Endothelial cell of umbilical vein (primary cell): Measurements from ENCODE around the gene CRY2. TPM values are rescaled to one million over a fixed set of nuclear protein-coding genes. Genes with fewer than 3 reads are reported as not detected.
"Not testable (repeated sequence)": the region's sequence is repeated elsewhere in the genome, so short reads cannot be mapped to it uniquely, and the experiment has no call there.

Experiments
- BruUV-seq: library from RNA; stranded (reverse); fragments of 400-500 nt; replicated peaks from 2 replicates; lab custom pipeline; 2021; lab: Mats Ljungman, UMichigan
- CTCF ChIA-PET: fragments of 300-600, 350-600 bp; sonication (Branson Sonifier 250); formaldehyde crosslinking; loops from one replicate; lab custom pipeline; 2021; ENCODE audit warnings: antibody characterized with exemption, inconsistent platforms; lab: Charles Lee
- POLR2A ChIA-PET: fragments of 300-600, 350-600 bp; sonication (Branson Sonifier 250); formaldehyde crosslinking; loops from one replicate; lab custom pipeline; 2021; ENCODE audit warnings: antibody characterized with exemption, inconsistent platforms; lab: Charles Lee
- DNase-seq: peaks from one replicate; pipeline ENCODE4 v3.0.0-alpha.2; 2011; ENCODE audit warnings: low read depth, low spot score
- FAIRE-seq: peaks from 2 replicates; lab custom pipeline; 2011; peaks lifted over from hg19 to GRCh38; lab: Jason Lieb, UNC
- H2AFZ ChIP-seq: 2 replicates; pipeline ENCODE4 v1.6.0; 2012; ENCODE audit warnings: low read depth, low read length, control low read depth, inconsistent platforms
- H3K27ac ChIP-seq: 2 replicates; pipeline ENCODE4 v1.5.1; 2011; ENCODE audit warnings: low read depth, mild to moderate bottlenecking, control low read depth, low read length, moderate library complexity; ENCODE audit not compliant: insufficient read depth
- H3K27me3 ChIP-seq, 2 experiments: 2 replicates each; pipeline versions ENCODE4 v1.6.0 to v1.6.1; 2011; ENCODE audit warnings: low read length in 2 of 2, mixed read lengths in 1 of 2; ENCODE audit not compliant: control insufficient read depth in 2 of 2, insufficient read depth in 2 of 2
- H3K36me3 ChIP-seq, 2 experiments: 2 replicates in 1 of 2; 3 replicates in 1 of 2; pipeline ENCODE4 v1.5.1; 2011; ENCODE audit warnings: low read length in 2 of 2, mild to moderate bottlenecking in 1 of 2, moderate library complexity in 1 of 2; ENCODE audit not compliant: control insufficient read depth in 2 of 2, insufficient read depth in 2 of 2; ENCODE audit errors: extremely low read depth in 1 of 2
- H3K4me1 ChIP-seq: 3 replicates; pipeline ENCODE4 v1.5.1; 2011; ENCODE audit warnings: mild to moderate bottlenecking, low read length; ENCODE audit not compliant: control insufficient read depth, insufficient read depth; ENCODE audit errors: extremely low read depth
- H3K4me2 ChIP-seq: 2 replicates; pipeline ENCODE4 v1.6.1; 2011; ENCODE audit warnings: low read length, control low read depth, mixed read lengths; ENCODE audit not compliant: insufficient read depth
- H3K4me3 ChIP-seq, 3 experiments: fragments of 200-600 bp in 1 of 3; sonication (generic), shearing (Covaris generic) in 1 of 3; replicated peaks in 1 of 3; 2 replicates each; pipeline ENCODE4 v1.5.1; 2011 to 2016; ENCODE audit warnings: control low read depth in 3 of 3, low read length in 3 of 3, mild to moderate bottlenecking in 2 of 3, inconsistent platforms in 1 of 3, low read depth in 1 of 3, moderate library complexity in 1 of 3; ENCODE audit not compliant: insufficient read depth in 1 of 3
- H3K79me2 ChIP-seq: 2 replicates; pipeline ENCODE4 v1.6.0; 2012; ENCODE audit warnings: low read length, inconsistent platforms; ENCODE audit not compliant: control insufficient read depth, insufficient read depth
- H3K9ac ChIP-seq: replicated peaks from 2 replicates; pipeline ENCODE3; 2011; ENCODE audit warnings: low read length, control low read depth; ENCODE audit not compliant: insufficient read depth; ENCODE audit errors: extremely low read depth
- H3K9me1 ChIP-seq: replicated peaks from 3 replicates; pipeline ENCODE4 v1.6.0; 2011; ENCODE audit warnings: mild to moderate bottlenecking, low read length; ENCODE audit not compliant: control insufficient read depth, insufficient read depth; ENCODE audit errors: extremely low read depth
- H3K9me3 ChIP-seq: replicated peaks from 2 replicates; pipeline ENCODE4 v1.5.1; 2012; ENCODE audit warnings: low read length, inconsistent platforms; ENCODE audit not compliant: control insufficient read depth, insufficient read depth
- H4K20me1 ChIP-seq: replicated peaks from 2 replicates; pipeline ENCODE3; 2011; ENCODE audit warnings: mild to moderate bottlenecking, low read length; ENCODE audit not compliant: control insufficient read depth, insufficient read depth; ENCODE audit errors: extremely low read depth
- EZH2 ChIP-seq: IDR thresholded peaks from 2 replicates; pipeline ENCODE4 v1.6.1; 2012; ENCODE audit warnings: borderline replicate concordance, low read depth, mild to moderate bottlenecking, moderate library complexity, low read length, inconsistent platforms; ENCODE audit not compliant: severe bottlenecking
- FOS ChIP-seq: IDR thresholded peaks from 2 replicates; pipeline ENCODE4 v1.6.1; 2011; ENCODE audit warnings: mild to moderate bottlenecking, low read length, moderate library complexity, borderline replicate concordance; ENCODE audit not compliant: insufficient read depth
- MAX ChIP-seq: IDR thresholded peaks from 2 replicates; pipeline ENCODE4 v1.6.1; 2011; ENCODE audit not compliant: insufficient read depth, insufficient read length
- MYC ChIP-seq: IDR thresholded peaks from one replicate; pipeline ENCODE4 v1.6.1; 2011; ENCODE audit warnings: mild to moderate bottlenecking, low read depth, low read length
- POLR2A ChIP-seq: IDR thresholded peaks from 2 replicates; pipeline ENCODE4 v1.6.1; 2012; ENCODE audit warnings: low read depth, mild to moderate bottlenecking, control low read depth, low read length
- dilution Hi-C: fragments of 300-500 bp; cut with MboI; formaldehyde crosslinking; loops from one replicate; pipeline ENCODE4 v1.15.0; 2019; ENCODE audit warnings: low sequenced_read_pairs; ENCODE audit not compliant: extremely low pct_ligation_motif_present
- intact Hi-C: fragments of 100-400 bp; cut with micrococcal nuclease; formaldehyde crosslinking; loops from one replicate; pipeline ENCODE4 v1.10.0; 2022
- polyA plus RNA-seq, 4 experiments: library from polyadenylated mRNA; depleted of rRNA in 3 of 4; stranded (reverse) in 3 of 4; unstranded in 1 of 4; fragments of >200 nt; gene quantifications; 2 replicates each; pipeline versions ENCODE4 v1.2.1 to v1.2.3, GENCODE V29; 2011 to 2012; ENCODE audit warnings: missing spikeins in 1 of 4
- total RNA-seq: library from RNA; stranded (reverse); gene quantifications from 2 replicates; pipeline ENCODE4 v1.2.3, GENCODE V29; 2021
- TF ChIP-seq, protein P1 (sequence below), 2 donors: IDR thresholded peaks; 1 replicate in 1 of 2; 2 replicates in 1 of 2; pipeline ENCODE4 v1.5.1; 2011; ENCODE audit warnings: low read length in 2 of 2, mild to moderate bottlenecking in 2 of 2, moderate library complexity in 2 of 2, control low read depth in 1 of 2, inconsistent platforms in 1 of 2, low read depth in 1 of 2; ENCODE audit not compliant: insufficient read depth in 1 of 2; ENCODE audit errors: extremely low read depth in 1 of 2

CRY2 gene
- total and polyA plus RNA-seq, 2 donors (not counting 3 experiments of a cell fraction or from before 2014, with no cell fraction given), result 7.7 to 11.7 TPM

DNA sequence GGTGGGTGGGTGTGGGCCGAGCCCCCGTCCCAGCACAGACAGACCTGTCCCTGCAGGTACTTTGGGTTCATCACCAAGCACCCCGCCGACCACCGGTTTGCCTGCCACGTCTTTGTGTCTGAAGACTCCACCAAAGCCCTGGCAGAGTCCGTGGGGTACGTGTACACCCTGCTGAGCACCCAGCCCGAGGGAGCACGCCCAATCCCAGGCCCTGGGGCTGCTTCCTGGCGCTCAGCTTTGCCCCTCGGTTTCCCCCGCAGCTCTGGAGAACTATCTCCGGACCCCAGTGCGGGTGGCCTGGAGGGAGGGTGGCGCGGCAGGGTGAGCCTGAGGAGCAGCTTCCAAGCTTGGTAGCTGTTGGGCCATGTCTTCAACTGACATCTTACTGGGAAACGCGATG, 57.8 kb downstream of the CRY2 start:
- H3K79me2 ChIP-seq, result no peaks in the 10 kb centered on the region
- no peak overlapping the region for H2AFZ ChIP-seq
- H3K27me3 ChIP-seq, result peaks cover 2 to 4% of the 10 kb centered on the region in 2 experiments
- no TSS peak for BruUV-seq
- FAIRE-seq, result no peak
- H3K4me2 ChIP-seq, result no peak overlapping the region
- H3K36me3 ChIP-seq, result peaks cover 0 to 9% of the 10 kb centered on the region in 2 experiments
- H3K4me3 ChIP-seq, result no peak overlapping the region
- peaks cover 5% of the 10 kb centered on the region for H3K4me1 ChIP-seq
- H3K9me3 ChIP-seq, result no peaks in the 10 kb centered on the region
- intact Hi-C loops (no loop called here), dilution Hi-C loops (no loop called here)
- no peaks in the 10 kb centered on the region for H3K9me1 ChIP-seq
- no peaks in the 10 kb centered on the region for H4K20me1 ChIP-seq
- TF ChIP-seq MYC, result no peak
- TF ChIP-seq, protein P1, sequence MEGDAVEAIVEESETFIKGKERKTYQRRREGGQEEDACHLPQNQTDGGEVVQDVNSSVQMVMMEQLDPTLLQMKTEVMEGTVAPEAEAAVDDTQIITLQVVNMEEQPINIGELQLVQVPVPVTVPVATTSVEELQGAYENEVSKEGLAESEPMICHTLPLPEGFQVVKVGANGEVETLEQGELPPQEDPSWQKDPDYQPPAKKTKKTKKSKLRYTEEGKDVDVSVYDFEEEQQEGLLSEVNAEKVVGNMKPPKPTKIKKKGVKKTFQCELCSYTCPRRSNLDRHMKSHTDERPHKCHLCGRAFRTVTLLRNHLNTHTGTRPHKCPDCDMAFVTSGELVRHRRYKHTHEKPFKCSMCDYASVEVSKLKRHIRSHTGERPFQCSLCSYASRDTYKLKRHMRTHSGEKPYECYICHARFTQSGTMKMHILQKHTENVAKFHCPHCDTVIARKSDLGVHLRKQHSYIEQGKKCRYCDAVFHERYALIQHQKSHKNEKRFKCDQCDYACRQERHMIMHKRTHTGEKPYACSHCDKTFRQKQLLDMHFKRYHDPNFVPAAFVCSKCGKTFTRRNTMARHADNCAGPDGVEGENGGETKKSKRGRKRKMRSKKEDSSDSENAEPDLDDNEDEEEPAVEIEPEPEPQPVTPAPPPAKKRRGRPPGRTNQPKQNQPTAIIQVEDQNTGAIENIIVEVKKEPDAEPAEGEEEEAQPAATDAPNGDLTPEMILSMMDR (IDR thresholded peaks at IDR 0.05; ENCODE audit: extremely low read depth in 1 of 2, insufficient read depth in 1 of 2, low read depth in 1 of 2, low read length in 2 of 2), result no peak
- TF ChIP-seq POLR2A, result no peak
- no peak for TF ChIP-seq FOS
- no peak for TF ChIP-seq MAX
- TF ChIP-seq EZH2, result no peak
- no peak overlapping the region for H3K27ac ChIP-seq
- no peak for DNase-seq
- H3K9ac ChIP-seq, result no peak overlapping the region
- POLR2A ChIA-PET, result no interaction called here
- CTCF ChIA-PET, result interaction anchor here (1.9 kb wide), 1 partner anchor 32 kb away, joined by 4 read pairs; no protein-coding TSS in a partner anchor

- dilution Hi-C loops, intact Hi-C loops: not testable (repeated sequence)
Observed at GRCh38 chr11:45905576-45905975, 58.3 kb downstream of the CRY2 start.

More at GRCh38 chr11:45905576-45905975, 58.3 kb downstream of the CRY2 start:
- not testable (repeated sequence) for H3K9me3 ChIP-seq, H3K4me1 ChIP-seq, H3K9ac ChIP-seq, H3K27ac ChIP-seq, H3K79me2 ChIP-seq, BruUV-seq, H3K9me1 ChIP-seq, H3K27me3 ChIP-seq, DNase-seq, H4K20me1 ChIP-seq, H3K4me3 ChIP-seq, FAIRE-seq, H3K4me2 ChIP-seq, H2AFZ ChIP-seq
- peaks cover 0 to 14% of the 10 kb centered on the region in 2 experiments for H3K36me3 ChIP-seq
- CTCF ChIA-PET, result interaction anchor here (1.9 kb wide), 1 partner anchor 32 kb away, joined by 4 read pairs; no protein-coding TSS in a partner anchor
- POLR2A ChIA-PET, result interaction anchor here (1.5 kb wide), 1 partner anchor 12 kb away, joined by 3 read pairs; the partner anchor contains the start of gene PEX16
